Muscle of arm (tissue), 12 donors: ENCODE data around the gene CACNA1C. TPM values are rescaled to one million over a fixed set of nuclear protein-coding genes. Genes with fewer than 3 reads are reported as not detected.

Experiments
- DNase-seq: peaks from one replicate; pipeline ENCODE4 v3.0.0-alpha.2; 2013
- polyA plus RNA-seq, 12 donors: library from polyadenylated mRNA; unstranded; fragments of 120-200 nt; gene quantifications; one replicate each; pipeline ENCODE4 v1.2.1, GENCODE V29; 2013; ENCODE audit not compliant: insufficient read length in 12 of 12

CACNA1C gene
- polyA plus RNA-seq, 12 donors: 2.3 to 6.7 (median 3.2) TPM; not detected in 1

DNA sequence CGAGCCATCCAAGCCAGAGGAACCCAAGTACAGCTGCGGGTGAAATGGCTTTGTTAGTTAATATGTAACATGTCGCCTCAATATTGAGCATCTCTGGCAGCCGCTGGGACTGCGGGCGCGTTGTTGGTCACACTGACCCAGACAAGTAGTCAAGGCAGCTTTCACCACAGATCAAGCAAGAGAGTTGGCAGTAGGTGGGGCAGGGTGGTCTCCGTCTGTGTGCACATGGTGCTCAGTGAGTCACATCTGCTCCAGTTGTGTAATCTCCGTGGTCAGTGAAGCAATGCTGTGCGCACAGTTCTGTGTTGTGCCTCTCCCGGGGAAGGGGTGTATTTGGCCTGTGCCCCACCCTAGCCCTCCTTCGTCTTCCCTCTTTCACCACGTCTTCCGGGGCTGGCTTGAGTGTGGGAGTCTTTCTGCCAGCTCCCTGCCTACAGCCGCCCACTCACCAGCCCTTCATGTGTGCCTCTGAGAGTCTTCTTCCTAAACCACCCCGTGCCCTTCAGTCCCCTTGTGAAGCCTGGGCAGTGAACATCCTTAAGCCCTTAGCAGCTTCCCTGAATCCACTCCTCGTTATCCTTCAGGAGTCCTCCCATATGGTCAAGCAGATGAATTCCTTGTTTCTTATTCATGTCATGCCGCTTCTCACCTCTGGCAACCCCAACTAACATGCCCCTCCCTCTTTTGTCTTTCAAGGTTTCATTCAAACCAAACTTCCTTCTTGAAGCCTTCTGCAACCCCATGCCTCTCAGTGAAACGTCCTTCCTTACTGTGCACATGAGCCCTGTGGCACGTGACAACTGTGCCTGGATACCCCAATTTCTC, 242.1 kb downstream of the CACNA1C start:
- no peak for DNase-seq

DNA sequence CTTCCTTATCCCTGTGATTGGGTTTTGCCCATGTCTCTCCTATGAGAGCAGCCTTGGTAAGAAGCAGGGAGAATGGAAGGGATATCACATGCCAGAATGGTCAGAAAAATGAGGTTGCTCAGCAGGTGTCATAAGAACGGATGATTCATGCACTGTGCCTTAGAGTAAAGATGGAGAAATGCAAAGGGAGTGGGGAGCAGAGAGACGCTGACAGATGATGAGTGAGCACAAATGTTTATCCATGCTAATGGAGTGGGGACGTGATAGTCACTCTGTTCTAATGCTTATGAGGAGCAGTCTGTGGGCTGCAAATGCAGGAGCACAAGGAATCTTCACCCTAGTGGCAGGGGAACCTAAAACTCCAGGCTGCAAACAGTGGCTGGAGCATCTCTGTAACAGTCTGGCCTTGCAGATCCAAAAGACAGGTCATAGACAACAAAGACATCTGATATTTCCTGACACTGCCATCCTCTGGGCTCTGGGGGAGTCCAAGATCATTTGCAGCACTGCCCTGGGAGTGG, 243.2 kb downstream of the CACNA1C start:
- DNase-seq: no peak

DNA sequence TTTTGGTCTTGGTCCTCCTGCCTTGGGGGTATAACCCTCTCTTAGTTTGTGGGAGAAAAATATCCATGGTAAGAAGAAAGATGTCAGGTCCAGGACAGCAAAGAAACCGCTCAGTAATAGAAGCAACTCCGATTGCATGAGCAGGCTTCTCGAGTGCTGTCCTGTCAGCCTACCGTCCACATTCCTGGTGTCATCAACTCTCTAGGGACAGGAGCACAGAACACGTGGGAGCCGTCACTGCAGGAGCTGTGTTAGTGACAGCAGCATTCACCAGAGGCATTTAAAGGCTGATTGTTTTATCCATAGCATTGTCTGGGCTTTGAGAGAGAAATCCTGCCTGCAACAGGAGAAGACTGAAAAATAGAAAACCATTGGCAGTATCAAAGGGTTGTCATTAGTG, 244.2 kb downstream of the CACNA1C start:
- DNase-seq: no peak

DNA sequence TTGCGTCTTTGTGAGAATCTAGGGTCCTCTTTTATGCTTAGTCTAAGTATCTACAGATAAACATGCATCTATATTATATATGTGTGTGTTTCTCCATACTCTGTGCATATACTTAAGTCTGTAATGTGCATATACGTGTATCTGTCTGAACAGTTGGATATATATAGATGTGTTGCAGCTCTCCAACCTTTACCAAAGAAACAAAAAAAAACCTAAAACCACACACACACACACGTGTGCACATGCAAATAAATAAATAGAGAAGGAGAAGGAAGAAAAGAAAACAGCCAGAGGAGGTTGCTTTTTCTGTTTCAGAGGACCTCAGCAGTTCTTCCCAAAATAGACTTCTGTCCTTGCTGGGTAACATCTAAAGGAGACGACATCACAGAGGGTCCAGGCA, 244.9 kb downstream of the CACNA1C start:
- DNase-seq: no peak

DNA sequence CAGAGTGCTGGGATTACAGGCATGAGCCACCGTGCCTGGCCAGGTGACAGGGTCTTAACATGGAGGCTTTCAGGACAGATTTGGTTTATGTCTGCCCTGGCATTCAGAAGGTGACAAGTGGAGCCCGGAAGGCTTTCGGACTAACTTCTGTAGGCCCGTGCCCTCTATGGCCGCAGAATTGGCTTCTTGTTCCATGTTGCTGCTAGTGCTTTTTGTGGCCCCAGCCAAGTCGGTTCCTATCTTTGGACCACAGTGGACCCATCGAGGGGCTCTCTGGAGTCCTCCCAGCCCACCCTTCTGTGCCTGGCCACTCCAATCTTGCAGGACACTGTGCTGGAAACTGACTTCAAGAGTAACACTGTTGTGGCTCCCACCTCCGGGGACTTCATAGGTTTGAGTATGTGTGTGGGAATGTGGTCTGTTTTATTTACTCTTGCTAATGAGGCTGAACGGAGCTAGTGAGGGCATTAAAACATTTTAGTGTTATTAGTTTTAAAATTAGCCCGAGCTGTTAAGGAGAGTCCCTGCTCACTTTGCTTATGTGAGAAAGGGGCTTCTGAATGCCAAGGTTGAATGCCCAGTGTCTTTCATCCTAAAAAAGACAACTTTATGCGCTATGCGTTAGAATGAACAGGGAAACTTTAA, 245.9 kb downstream of the CACNA1C start:
- DNase-seq: no peak

DNA sequence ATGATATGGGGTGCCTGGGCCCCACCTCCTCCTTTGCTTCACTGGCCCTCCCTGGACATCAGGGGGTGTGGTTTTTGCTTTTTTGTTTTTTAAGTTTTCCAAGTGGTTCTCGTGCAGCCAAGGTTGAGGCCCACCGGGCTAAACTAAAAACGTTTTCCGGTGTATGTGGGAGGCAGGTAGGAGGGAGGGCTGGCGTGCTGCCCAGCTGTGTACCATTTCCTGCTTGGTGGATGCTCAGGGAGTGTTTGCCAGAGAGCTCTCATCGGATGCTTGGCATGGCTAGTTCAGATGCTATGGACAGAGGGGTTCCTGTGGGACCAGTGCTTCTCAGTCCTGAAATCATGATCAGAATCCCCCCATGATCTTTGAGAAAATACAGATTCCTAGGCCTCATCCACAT, 246.4 kb downstream of the CACNA1C start:
- DNase-seq: no peak

DNA sequence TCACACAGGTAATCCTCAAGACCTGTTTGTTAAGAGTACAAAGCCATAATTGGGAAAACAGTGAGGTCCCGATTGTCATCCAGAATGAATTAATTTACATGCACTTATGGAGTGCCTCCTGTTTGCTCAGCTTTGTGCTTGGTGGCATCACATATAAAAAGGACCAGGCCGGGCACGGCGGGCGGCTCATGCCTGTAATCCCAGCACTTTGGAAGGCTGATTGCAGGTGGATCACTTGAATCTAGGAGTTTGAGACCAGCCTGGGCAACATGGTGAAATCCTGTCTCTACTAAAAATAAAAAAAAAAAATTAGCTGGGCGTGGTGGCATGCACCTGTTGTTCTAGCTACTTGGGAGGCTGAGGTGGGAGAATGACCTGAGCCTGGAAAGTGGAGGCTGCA, 247.4 kb downstream of the CACNA1C start:
- no peak for DNase-seq

DNA sequence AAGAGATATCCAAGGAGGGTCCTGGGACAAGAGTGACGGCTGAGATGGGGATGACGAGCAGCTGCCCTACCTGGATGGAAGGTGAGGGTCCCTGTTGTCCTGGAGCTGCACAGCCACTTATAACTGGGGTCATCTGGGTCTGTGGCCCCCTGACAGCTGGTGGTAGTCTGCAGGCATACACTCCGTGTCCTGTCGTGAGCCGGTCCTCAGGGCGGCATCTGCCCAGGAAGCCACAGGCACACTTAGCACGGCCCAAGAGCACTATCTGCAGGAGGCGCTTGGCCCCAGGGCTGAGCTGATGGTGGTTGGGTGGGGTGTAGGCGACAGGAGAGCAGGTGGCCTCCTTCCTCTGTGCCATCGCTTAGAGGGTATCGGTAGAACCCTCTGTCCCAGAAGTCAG, 248.1 kb downstream of the CACNA1C start:
- no peak for DNase-seq

DNA sequence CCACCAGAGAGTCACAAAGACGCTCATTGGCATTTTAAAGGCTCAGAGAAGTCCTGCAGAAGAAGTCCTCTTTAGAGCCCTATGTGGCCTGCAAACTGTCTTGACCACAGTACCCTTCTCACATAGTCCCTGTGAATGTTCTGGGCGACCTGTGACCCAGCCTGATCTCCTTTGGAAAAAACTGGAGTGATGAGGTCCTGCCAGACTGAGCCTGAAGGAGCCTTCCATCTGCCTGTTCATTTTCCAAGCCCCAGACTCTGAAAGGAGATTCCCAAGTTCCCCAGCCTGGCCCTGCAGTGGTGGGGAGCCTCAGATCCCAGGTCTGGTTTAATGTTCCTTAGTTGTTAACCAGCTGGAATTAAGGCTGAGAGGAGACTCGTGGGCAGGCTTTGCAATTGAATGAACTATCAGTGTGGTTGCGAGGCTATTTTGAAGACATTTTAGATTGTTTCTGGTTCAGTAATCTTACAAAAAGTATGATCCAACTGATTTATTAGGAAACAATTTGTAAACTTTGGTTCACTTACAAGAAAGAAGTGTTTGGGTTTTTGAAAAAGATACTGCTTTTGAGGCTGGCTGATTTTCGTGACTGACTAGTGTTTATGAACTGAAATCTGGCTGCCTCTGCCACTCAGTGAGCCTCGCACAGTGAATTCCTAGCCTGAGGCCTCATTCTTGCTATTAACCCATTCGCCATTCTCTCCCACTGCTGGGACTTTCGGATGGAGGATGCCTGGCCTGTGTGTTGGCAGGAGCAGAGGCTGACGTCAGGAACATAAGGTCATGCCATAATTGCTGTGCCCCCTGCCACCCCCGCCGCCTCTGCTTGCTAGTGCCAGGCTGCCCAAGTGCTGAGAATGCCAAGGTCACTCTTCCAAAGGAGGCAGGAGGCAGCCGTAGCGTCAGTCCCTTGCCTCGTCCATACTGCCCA, 249.0 kb downstream of the CACNA1C start:
- no peak for DNase-seq

DNA sequence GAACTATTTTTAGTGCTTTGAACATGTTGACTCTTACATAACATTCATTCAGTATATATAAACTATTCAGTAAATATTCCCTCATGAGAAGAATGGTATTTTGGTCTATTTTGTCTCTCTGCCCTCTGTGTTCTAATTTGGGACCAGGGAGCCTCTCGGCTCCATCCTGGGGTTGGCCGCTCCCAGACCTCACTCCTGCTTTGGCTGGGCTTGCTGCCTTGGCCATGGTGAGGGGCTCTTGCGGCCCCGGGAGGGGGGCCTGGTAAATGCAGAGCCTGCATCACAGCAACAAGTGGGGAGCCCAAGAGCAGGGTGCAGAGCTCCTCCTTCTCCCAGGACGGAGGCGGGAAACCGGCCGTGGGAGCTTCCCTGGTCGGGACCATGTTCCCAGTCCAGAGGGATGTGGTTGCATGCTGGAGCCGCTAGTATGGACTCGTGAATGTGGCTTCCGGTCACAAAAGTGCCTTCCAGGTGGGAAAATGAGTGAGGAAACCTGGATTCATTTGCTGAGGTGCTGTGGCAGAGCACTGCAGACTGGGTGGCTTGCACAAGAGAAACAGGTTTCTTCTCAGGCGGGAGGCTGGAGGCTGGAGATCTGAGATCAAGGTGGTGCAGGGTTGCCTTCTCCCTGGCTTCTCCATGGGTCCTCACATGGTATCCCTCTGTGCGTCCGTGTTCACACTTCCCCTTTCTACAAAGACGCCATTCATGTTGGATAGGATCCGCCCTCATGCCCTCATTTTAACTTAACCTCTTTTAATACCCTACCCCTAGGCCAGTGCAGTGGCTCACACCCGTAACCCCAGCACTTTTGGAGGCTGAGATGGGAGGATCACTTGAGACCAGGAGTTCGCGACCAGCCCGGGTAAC, 250.2 kb downstream of the CACNA1C start:
- DNase-seq: no peak

DNA sequence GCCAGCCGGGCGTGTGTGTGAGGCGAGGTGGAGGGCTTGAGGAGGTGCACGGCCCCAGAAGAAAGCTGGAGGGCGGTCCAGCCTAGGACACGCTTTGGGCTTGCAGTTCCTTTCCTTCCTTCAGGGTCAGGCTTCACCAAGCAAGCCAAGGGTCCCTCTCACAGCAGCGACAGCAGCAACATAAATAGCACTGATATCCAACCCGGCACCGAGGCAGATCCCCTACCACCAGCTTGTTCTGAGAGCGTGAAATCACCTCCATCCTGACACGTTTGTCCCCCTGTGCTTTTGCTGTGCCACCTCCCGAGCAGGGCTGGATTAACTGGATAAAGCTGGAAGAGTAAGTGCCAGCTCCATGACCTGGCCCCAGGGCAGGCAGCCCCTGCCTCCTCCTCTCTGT, 251.4 kb downstream of the CACNA1C start:
- DNase-seq: no peak

DNA sequence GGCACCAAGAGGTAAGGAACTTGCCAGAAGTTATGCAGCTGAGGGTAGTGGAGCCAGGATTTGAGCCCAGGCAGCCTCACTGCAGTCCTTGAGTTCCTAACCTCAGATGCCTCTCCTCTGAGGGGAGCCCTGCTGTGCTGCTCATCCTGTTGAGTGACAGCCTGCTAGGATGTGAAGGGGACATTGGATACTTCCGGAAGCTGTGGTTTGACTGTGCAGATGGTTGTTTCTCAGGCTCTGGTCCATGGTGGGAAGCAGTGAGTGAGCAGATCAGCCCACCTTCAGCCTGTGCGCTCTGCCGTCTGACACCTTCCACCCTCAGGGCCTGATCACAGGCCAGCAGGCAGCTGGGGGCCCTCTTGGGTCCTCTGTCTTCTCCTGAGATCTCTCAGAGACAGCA, 253.2 kb downstream of the CACNA1C start:
- no peak for DNase-seq

DNA sequence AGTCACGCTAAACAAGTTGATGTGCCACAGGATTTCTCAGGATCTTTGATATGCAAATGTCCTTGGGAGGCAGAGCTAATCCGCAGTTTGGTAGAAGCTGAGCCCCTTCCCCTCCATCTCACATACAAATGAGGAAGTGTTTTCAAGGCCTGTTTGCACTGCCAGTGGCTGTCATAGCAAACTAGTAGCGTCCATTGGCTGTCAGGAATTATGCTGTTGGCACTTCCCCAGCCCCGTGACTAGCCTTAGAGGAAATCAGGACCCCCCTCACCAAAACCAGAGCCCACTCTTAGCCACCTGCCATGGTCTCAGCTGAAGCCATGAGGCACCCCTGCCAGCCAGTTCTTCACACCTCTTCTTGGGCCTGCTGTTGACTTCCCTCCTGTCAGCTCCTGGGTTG, 253.9 kb downstream of the CACNA1C start:
- DNase-seq: no peak

DNA sequence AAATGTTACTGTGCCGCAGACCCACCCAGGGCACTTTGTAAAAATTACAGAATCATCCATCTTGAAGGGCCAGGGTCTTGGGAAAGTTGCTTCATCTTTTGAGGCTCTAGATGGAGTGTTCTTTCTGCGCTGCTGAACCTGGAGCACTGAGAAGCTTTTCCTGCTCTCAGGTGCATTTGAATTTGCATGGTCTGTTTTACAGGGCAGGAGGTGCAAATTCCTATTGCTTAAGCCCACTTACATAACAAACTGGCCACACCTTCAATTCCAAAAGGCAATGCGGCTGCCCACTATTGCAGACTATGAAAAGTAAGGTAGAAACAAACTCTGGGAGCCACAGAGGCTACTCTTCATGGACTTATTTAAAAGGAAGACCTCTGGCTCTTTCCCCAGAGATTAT, 254.8 kb downstream of the CACNA1C start:
- no peak for DNase-seq

DNA sequence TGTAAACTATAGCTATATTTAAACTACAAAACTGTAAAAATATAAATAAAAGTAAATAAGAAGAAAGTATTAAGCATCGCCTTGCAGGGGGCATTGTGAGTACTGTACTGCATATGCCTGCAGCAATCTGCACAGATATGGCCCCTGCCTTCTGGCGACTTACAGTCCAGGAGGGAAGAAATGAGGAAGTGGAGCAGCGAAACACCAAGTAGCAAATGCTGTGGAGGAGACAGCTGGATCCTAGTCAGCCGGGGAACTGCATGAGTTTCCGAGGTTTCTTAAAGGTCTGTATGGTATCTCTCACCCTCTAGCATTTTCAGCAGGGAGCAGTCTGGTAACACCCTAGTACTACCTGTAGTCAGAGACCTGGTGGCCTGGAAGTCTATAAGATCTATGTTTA, 256.9 kb downstream of the CACNA1C start:
- DNase-seq: no peak

DNA sequence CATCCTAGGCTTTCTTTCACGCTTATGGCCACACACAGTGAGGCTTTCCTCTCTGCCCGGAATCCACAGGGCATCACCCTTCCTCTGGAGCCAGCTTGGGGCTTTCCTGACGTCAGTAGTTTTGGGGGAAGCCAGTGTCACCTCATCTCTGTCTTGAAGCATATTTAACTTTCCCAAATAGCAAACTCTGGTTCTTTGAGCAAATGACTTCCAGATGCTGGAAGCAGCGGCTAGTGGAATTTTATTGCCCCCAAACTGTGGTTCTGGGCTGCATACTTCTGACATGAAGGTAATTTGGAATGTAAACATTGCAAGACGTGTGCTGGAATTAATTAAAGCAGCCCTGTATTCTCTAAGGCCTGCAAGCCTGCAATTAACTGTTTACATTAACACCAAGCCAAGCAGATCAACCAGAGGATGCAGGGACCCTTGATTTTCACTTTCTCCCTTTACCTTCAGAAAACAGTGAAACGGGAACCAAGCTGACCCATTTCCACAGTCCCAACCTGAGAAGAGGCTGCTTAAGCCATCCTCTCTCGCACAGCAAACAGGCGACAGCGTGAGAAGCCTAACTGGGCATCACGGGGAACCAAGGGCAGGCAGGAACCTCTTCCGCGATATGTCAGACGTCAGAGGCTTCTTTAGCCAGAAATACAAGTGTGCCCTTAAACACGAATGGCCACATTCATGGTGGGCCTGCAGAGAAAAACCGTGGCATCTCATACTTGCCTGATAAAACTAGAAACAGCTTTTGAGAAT, 258.4 kb downstream of the CACNA1C start:
- DNase-seq: no peak

DNA sequence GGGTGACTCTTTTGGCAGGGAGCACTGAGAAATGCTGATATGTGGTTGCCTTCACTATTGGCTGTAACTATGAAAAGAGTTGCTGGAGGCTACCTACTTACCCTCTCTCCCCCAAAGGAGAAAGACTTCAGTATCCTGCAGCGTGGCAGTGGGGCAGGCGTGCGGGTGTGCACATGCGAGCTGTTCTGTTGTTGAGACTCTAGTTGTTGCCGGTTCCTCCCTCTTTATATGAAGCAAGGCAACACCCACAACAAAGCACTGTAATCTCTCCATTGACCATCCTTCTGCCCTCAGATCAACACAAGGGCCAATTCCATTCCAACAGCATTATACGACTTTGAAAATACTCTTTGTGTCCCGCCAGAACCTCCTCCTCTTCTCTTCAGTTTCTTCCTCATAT, 259.4 kb downstream of the CACNA1C start:
- no peak for DNase-seq

DNA sequence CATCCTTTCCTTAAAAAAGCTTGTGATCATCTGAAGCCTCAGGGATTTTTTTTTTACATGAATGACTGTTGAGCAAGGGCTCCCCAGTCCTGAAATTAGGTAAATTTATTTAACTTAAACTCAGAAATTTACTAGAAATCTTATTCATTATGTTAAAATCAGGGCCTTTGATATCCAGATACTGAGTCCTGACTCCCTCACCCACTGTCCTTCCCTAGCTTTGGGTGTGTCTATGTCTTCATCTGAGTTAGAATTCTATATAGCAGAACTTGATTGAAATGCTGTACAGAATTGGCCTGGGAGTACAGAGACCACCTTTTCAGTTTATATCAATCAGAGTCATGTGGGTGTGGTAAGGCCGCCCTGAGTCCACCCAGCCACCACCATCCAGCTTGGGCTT, 260.0 kb downstream of the CACNA1C start:
- no peak for DNase-seq

DNA sequence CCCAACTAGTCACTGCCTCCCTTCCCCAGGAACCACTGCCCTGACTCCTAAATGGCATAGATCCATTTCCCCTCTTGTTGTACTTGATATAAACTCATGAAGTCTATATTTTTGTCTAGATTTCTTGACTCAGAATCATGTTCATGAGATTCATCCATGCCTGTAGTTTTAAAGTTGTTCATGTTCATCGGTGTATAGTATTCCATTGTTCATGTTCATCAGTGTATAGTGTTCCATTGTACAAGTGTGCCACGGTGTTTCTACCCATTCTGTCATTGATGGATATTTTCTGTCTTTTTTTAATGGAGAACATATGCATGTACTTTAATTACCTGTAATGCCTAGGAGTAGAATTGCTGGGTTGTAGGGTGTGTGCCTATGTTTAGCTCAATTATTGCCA, 261.7 kb downstream of the CACNA1C start:
- no peak for DNase-seq

DNA sequence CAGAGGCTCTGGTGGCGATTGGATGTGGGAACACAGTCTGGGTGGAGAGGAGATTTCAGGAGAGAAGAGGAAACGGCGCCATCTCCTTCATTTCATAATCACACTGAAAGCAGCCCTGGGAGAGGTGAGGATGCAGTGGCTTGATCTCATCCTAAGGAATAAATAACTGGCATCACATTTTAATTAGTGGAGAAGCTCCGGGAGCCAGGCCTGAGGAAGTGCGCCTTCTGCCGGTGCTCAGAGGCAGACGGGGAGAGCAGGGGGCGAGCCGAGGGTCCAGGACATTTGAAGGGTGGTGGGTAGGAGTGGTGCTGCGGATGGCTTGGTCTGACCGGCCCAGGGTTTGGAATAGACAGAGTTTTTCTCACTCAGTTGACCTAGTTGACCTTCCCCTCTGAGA, 265.0 kb downstream of the CACNA1C start:
- no peak for DNase-seq

DNA sequence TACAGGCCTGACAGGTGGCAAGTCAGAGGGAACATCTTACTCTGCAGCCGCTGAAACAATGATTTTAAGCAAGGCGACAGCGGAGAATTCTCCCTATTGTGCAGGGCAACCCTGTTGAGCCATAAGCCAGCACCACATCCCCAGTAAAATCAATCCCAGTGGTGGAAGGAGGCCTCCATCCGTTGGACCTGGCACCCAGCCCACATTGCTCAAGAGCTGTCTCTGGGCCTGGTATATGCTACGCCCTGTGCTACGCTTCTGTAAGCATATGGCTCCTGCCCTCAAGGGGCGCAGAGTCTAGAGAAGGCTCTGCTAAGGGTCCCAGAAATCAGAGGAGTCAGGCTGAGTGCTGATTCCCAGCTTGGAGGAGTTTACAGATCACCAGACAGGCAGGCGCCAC, 265.5 kb downstream of the CACNA1C start:
- DNase-seq: no peak
